HCT116 (cell line): ENCODE data around the gene CPSF4L. TPM values are rescaled to one million over a fixed set of nuclear protein-coding genes. Genes with fewer than 3 reads are reported as not detected.
"Not testable (repeated sequence)": the region's sequence is repeated elsewhere in the genome, so short reads cannot be mapped to it uniquely, and the experiment has no call there.

Experiments used
- ATAC-seq: fragments of 200-7000 bp; cut with Tn5 transposase; 2 replicates; pipeline ENCODE4 v1.9.1; 2020; ENCODE audit warnings: mild to moderate bottlenecking, moderate library complexity
- BruUV-seq: library from RNA; stranded (reverse); fragments of 400-500 nt; replicated peaks from 2 replicates; lab custom pipeline; 2021; lab: Mats Ljungman, UMichigan
- CTCF ChIA-PET: fragments of 300-600 bp; sonication (Branson Sonifier 250); formaldehyde crosslinking; loops from one replicate; lab custom pipeline; 2021; ENCODE audit warnings: antibody characterized with exemption; lab: Charles Lee
- POLR2A ChIA-PET: fragments of 300-600, 350-600 bp; sonication (Branson Sonifier 250); formaldehyde crosslinking; loops from one replicate; lab custom pipeline; 2021; ENCODE audit warnings: antibody characterized with exemption; lab: Charles Lee
- RAD21 ChIA-PET, 2 experiments: fragments of 300-600 bp; sonication (Branson Sonifier 250); formaldehyde crosslinking; loops; one replicate each; lab custom pipeline; 2023; ENCODE audit warnings: low total read pairs in 2 of 2; ENCODE audit not compliant: uncharacterized antibody in 2 of 2, unreplicated experiment in 2 of 2, low non-redundant PET in 1 of 2; lab: Charles Lee
- DNase-seq: peaks from one replicate; pipeline ENCODE4 v3.0.0-alpha.2; 2010; ENCODE audit warnings: low read depth, low spot score
- H2AFZ ChIP-seq: fragments of 200-600 bp; shearing (Covaris generic), sonication (generic); 2 replicates; pipeline ENCODE4 v1.6.1; 2017; ENCODE audit warnings: low read depth, mixed run types, mixed read lengths, antibody characterized with exemption, low read length; ENCODE audit not compliant: poor library complexity, severe bottlenecking
- H3K27ac ChIP-seq: 2 replicates; pipeline ENCODE4 v1.5.1; 2012; ENCODE audit warnings: low read depth, low read length
- H3K27me3 ChIP-seq: fragments of 200-600 bp; sonication (generic); 2 replicates; pipeline ENCODE4 v1.6.1; 2016; ENCODE audit warnings: mixed run types, low read length, mixed read lengths; ENCODE audit not compliant: insufficient read depth
- H3K36me3 ChIP-seq, 2 experiments: fragments of 200-500 bp in 1 of 2; fragments of 200-600 bp in 1 of 2; sonication (Bioruptor generic) in 1 of 2; sonication (generic) in 1 of 2; 2 replicates each; pipeline versions ENCODE4 v1.5.1 to v1.6.1; 2014 to 2016; ENCODE audit warnings: low read length in 2 of 2, inconsistent platforms in 1 of 2, mixed read lengths in 1 of 2, mixed run types in 1 of 2; ENCODE audit not compliant: insufficient read depth in 2 of 2, control insufficient read depth in 1 of 2
- H3K4me1 ChIP-seq, 2 experiments: fragments of 200-600 bp in 1 of 2; sonication (generic) in 1 of 2; 2 replicates each; pipeline versions ENCODE4 v1.5.1 to v1.6.1; 2012 to 2017; ENCODE audit warnings: low read length in 2 of 2, inconsistent platforms in 1 of 2, mild to moderate bottlenecking in 1 of 2, mixed read lengths in 1 of 2, mixed run types in 1 of 2, moderate library complexity in 1 of 2; ENCODE audit not compliant: insufficient read depth in 2 of 2, control insufficient read depth in 1 of 2
- H3K4me2 ChIP-seq: fragments of 200-600 bp; sonication (generic); 2 replicates; pipeline ENCODE4 v1.6.1; 2017; ENCODE audit warnings: mixed run types, low read length, mixed read lengths
- H3K4me3 ChIP-seq, 2 experiments: fragments of 200-600 bp in 1 of 2; sonication (generic) in 1 of 2; replicated peaks in 1 of 2; 2 replicates each; pipeline ENCODE4 v1.5.1; 2011 to 2016; ENCODE audit warnings: low read length in 2 of 2, control low read depth in 1 of 2, low read depth in 1 of 2, mild to moderate bottlenecking in 1 of 2, mixed read lengths in 1 of 2, mixed run types in 1 of 2
- H3K79me2 ChIP-seq: fragments of 200-600 bp; sonication (generic); 2 replicates; pipeline ENCODE4 v1.6.1; 2017; ENCODE audit warnings: mild to moderate bottlenecking, mixed run types, low read length, moderate library complexity, mixed read lengths; ENCODE audit not compliant: insufficient read depth
- H3K9ac ChIP-seq: fragments of 200-600 bp; sonication (generic); 2 replicates; pipeline ENCODE4 v1.6.1; 2016; ENCODE audit warnings: low read length, mixed read lengths
- H3K9me2 ChIP-seq: fragments of 200-600 bp; sonication (generic), shearing (Covaris generic); 2 replicates; pipeline ENCODE4 v1.6.1; 2017; ENCODE audit warnings: mixed run types, mild to moderate bottlenecking, moderate library complexity; ENCODE audit not compliant: insufficient read depth
- H3K9me3 ChIP-seq, 2 experiments: fragments of 200-500 bp in 1 of 2; fragments of 200-600 bp in 1 of 2; sonication (Bioruptor generic) in 1 of 2; sonication (generic) in 1 of 2; 2 replicates each; pipeline ENCODE4 v1.6.1; 2014 to 2017; ENCODE audit warnings: low read length in 2 of 2, mixed read lengths in 2 of 2, inconsistent platforms in 1 of 2, low read depth in 1 of 2, mild to moderate bottlenecking in 1 of 2, mixed run types in 1 of 2, moderate library complexity in 1 of 2; ENCODE audit not compliant: control insufficient read depth in 1 of 2, insufficient read depth in 1 of 2
- H4K20me1 ChIP-seq: fragments of 200-600 bp; sonication (generic), shearing (Covaris generic); 2 replicates; pipeline ENCODE4 v1.6.1; 2017; ENCODE audit warnings: mixed run types, mild to moderate bottlenecking, moderate library complexity; ENCODE audit not compliant: insufficient read depth
- EZH2phosphoT487 ChIP-seq: fragments of 200-600 bp; IDR thresholded peaks from 2 replicates; pipeline ENCODE4 v1.6.1; 2018; ENCODE audit warnings: antibody characterized with exemption, borderline replicate concordance
- JUND ChIP-seq: IDR thresholded peaks from 2 replicates; pipeline ENCODE4 v1.6.1; 2012
- SP1 ChIP-seq: IDR thresholded peaks from 2 replicates; pipeline ENCODE4 v1.6.1; 2012; ENCODE audit warnings: low read depth
- SRF ChIP-seq: IDR thresholded peaks from 2 replicates; pipeline ENCODE4 v1.6.1; 2012; ENCODE audit warnings: low read depth
- TCF7L2 ChIP-seq: IDR thresholded peaks from 2 replicates; pipeline ENCODE4 v1.7.0; 2011; ENCODE audit warnings: borderline replicate concordance, inconsistent platforms; ENCODE audit not compliant: insufficient read depth, insufficient read length; ENCODE audit errors: extremely low read depth
- YY1 ChIP-seq: IDR thresholded peaks from 2 replicates; pipeline ENCODE4 v1.6.1; 2011; ENCODE audit warnings: low read length, low read depth, moderate library complexity, mild to moderate bottlenecking; ENCODE audit not compliant: insufficient replicate concordance; ENCODE audit errors: extremely low read depth
- intact Hi-C: fragments of 100-400 bp; cut with micrococcal nuclease; formaldehyde crosslinking; loops from 2 replicates; pipeline ENCODE4 v1.10.0; 2022
- total RNA-seq: library from RNA; stranded (reverse); gene quantifications from one replicate; pipeline ENCODE4 v1.2.1, GENCODE V29; 2021; ENCODE audit not compliant: unreplicated experiment

CPSF4L gene
- total RNA-seq, 1 experiment from 2014 or later = not detected

GRCh38 chr17:73309727-73310596 lies 48.3 kb upstream of the CPSF4L start:
- Histone ChIP-seq H4K20me1 (no peaks in the 10 kb centered on the region), H3K4me2 (peak overlapping the region; percentile 96), H3K27ac (peak overlapping the region; percentile 88), H3K9me2 (no peaks in the 10 kb centered on the region), H3K9ac (peak overlapping the region; percentile 96), H3K27me3 (no peaks in the 10 kb centered on the region), H3K9me3 (no peaks in the 10 kb centered on the region), H3K79me2 (peaks cover 65% of the 10 kb centered on the region), H3K4me3 (peak overlapping the region; percentile 97 to 100), H3K36me3 (no peaks in the 10 kb centered on the region), H2AFZ (no peak overlapping the region), H3K4me1 (peaks cover 50 to 65% of the 10 kb centered on the region in 2 experiments)
- TF ChIP-seq JUND = no peak
- no peak for TF ChIP-seq TCF7L2
- no peak for TF ChIP-seq SRF
- TF ChIP-seq SP1 = no peak
- no peak for TF ChIP-seq EZH2phosphoT487
- no peak for TF ChIP-seq YY1
- ChIA-PET RAD21 (interaction anchor here (0.6 to 1.0 kb wide), 4 partner anchors 52 to 759 kb away, joined by 3 to 5 read pairs (median 3); no protein-coding TSS in a partner anchor), CTCF (interaction anchor here (0.9 to 2.6 kb wide), 10 partner anchors 8 to 60 kb away, joined by 3 to 25 read pairs (median 4); no protein-coding TSS in a partner anchor), POLR2A (interaction anchor here (1.0 to 1.6 kb wide), 3 partner anchors 12 to 59 kb away, joined by 4 to 8 read pairs (median 5); no protein-coding TSS in a partner anchor)
- ATAC-seq (no peak), DNase-seq (no peak)
- intact Hi-C loops = loop anchor here (2.0 kb wide), 1 partner anchor 31 kb away; no protein-coding TSS in a partner anchor
- BruUV-seq = TSS peak; percentile 58

- RAD21 ChIA-PET = interaction anchor here in 1 of 2 experiments (0.7 to 1.2 kb wide), 2 partner anchors 18 to 63 kb away, joined by 4 to 7 read pairs; no protein-coding TSS in a partner anchor
- intact Hi-C loops = loop anchor here (1.0 kb wide), 1 partner anchor 16 kb away; no protein-coding TSS in a partner anchor
- ATAC-seq, H4K20me1 ChIP-seq, DNase-seq, H2AFZ ChIP-seq, BruUV-seq, H3K36me3 ChIP-seq, H3K9me2 ChIP-seq, H3K27me3 ChIP-seq, H3K9me3 ChIP-seq: not testable (repeated sequence)
- H3K79me2 ChIP-seq = peaks cover 75% of the 10 kb centered on the region
- H3K4me2 ChIP-seq = peak overlapping the region; percentile 96
- peak overlapping the region; percentile 96 for H3K9ac ChIP-seq
- H3K4me3 ChIP-seq = peak overlapping the region; percentile 47 to 100
- POLR2A ChIA-PET = interaction anchor here (0.6 to 1.8 kb wide), 5 partner anchors 10 to 17 kb away, joined by 3 to 15 read pairs (median 4); no protein-coding TSS in a partner anchor
- CTCF ChIA-PET = interaction anchor here (0.7 to 2.6 kb wide), 4 partner anchors 11 to 61 kb away, joined by 3 to 16 read pairs (median 4); no protein-coding TSS in a partner anchor
- peaks cover 58 to 75% of the 10 kb centered on the region in 2 experiments for H3K4me1 ChIP-seq
- H3K27ac ChIP-seq = peak overlapping the region; percentile 88
Measured at GRCh38 chr17:73308959-73309358, 47.3 kb upstream of the CPSF4L start.
